NB4 (cell line): ENCODE data around the gene KLHL22.

ENCODE experiments used
- CTCF ChIP-seq: IDR thresholded peaks from one replicate; pipeline ENCODE4 v1.5.1; 2012; ENCODE audit warnings: low read depth, low read length
- MAX ChIP-seq: IDR thresholded peaks from 2 replicates; pipeline ENCODE4 v1.6.1; 2011; ENCODE audit warnings: low read depth, low read length
- MYC ChIP-seq: IDR thresholded peaks from 2 replicates; pipeline ENCODE4 v1.6.1; 2011; ENCODE audit warnings: low read depth, low read length
- POLR2A ChIP-seq: IDR thresholded peaks from 2 replicates; pipeline ENCODE4 v1.6.1; 2011; ENCODE audit warnings: mild to moderate bottlenecking; ENCODE audit not compliant: insufficient read length; ENCODE audit errors: extremely low read depth

- TF ChIP-seq CTCF (no peak), POLR2A (no peak), MAX (no peak), MYC (no peak)
Measured at GRCh38 chr22:20530368-20531153, 35.0 kb upstream of the KLHL22 start.
